Trophoblast cell (in vitro differentiated cells and primary cell): ENCODE measurements around the gene PFKFB3.
"Not testable (repeated sequence)": the region's sequence is repeated elsewhere in the genome, so short reads cannot be mapped to it uniquely, and the experiment has no call there.

Experiments
- DNase-seq, 2 donors: peaks; one replicate each; pipeline ENCODE4 v3.0.0-alpha.2; 2016
- H2AFZ ChIP-seq: 2 replicates; pipeline ENCODE4 v1.6.1; 2013; ENCODE audit warnings: low read length, moderate library complexity, mild to moderate bottlenecking; ENCODE audit not compliant: insufficient read depth, poor library complexity
- H2AK5ac ChIP-seq: 2 replicates; pipeline ENCODE4 v1.6.1; 2013; ENCODE audit warnings: mild to moderate bottlenecking, low read length
- H2BK120ac ChIP-seq: 2 replicates; pipeline ENCODE4 v1.6.1; 2013; ENCODE audit warnings: low read length, mild to moderate bottlenecking, moderate library complexity; ENCODE audit not compliant: insufficient read depth, poor library complexity
- H2BK12ac ChIP-seq: 2 replicates; pipeline ENCODE4 v1.6.1; 2013; ENCODE audit warnings: mild to moderate bottlenecking, low read length, moderate library complexity
- H2BK5ac ChIP-seq: 2 replicates; pipeline ENCODE4 v1.6.1; 2013; ENCODE audit warnings: low read length, low read depth, moderate library complexity, mild to moderate bottlenecking; ENCODE audit not compliant: poor library complexity
- H3K14ac ChIP-seq: 2 replicates; pipeline ENCODE4 v1.6.1; 2013; ENCODE audit warnings: mild to moderate bottlenecking, low read length
- H3K18ac ChIP-seq: 2 replicates; pipeline ENCODE4 v1.6.1; 2013; ENCODE audit warnings: mild to moderate bottlenecking, low read length
- H3K23ac ChIP-seq: 2 replicates; pipeline ENCODE4 v1.6.1; 2013; ENCODE audit warnings: low read length
- H3K27ac ChIP-seq: 2 replicates; pipeline ENCODE4 v1.5.1; 2013; ENCODE audit warnings: low read depth, mild to moderate bottlenecking, inconsistent platforms, low read length, moderate library complexity
- H3K27me3 ChIP-seq: 2 replicates; pipeline ENCODE4 v1.6.1; 2013; ENCODE audit warnings: inconsistent platforms, mild to moderate bottlenecking, low read length, moderate library complexity; ENCODE audit not compliant: insufficient read depth
- H3K36me3 ChIP-seq, 2 experiments: 1 replicate in 1 of 2; 2 replicates in 1 of 2; pipeline ENCODE4 v1.6.1; 2013; ENCODE audit warnings: low read length in 2 of 2, mild to moderate bottlenecking in 2 of 2, moderate library complexity in 1 of 2; ENCODE audit not compliant: insufficient read depth in 2 of 2, control insufficient read depth in 1 of 2
- H3K4ac ChIP-seq: 2 replicates; pipeline ENCODE4 v1.6.1; 2013; ENCODE audit warnings: low read depth, mild to moderate bottlenecking, low read length, moderate library complexity
- H3K4me1 ChIP-seq, 2 experiments: 1 replicate in 1 of 2; 2 replicates in 1 of 2; pipeline ENCODE4 v1.6.1; 2013; ENCODE audit warnings: low read length in 2 of 2, mild to moderate bottlenecking in 2 of 2, moderate library complexity in 1 of 2; ENCODE audit not compliant: insufficient read depth in 2 of 2, control insufficient read depth in 1 of 2
- H3K4me2 ChIP-seq: 2 replicates; pipeline ENCODE4 v1.6.1; 2013; ENCODE audit warnings: inconsistent platforms, mild to moderate bottlenecking, low read length, moderate library complexity
- H3K4me3 ChIP-seq: 2 replicates; pipeline ENCODE4 v1.5.1; 2013; ENCODE audit warnings: mild to moderate bottlenecking, low read depth, low read length, inconsistent platforms
- H3K79me1 ChIP-seq: one replicate; pipeline ENCODE4 v1.6.1; 2013; ENCODE audit warnings: low read length
- H3K79me2 ChIP-seq: 2 replicates; pipeline ENCODE4 v1.6.1; 2013; ENCODE audit warnings: low read length, mild to moderate bottlenecking; ENCODE audit not compliant: control insufficient read depth, insufficient read depth, poor library complexity
- H3K9ac ChIP-seq: 2 replicates; pipeline ENCODE4 v1.6.1; 2013; ENCODE audit warnings: mild to moderate bottlenecking, low read length
- H3K9me3 ChIP-seq: 2 replicates; pipeline ENCODE4 v1.6.1; 2013; ENCODE audit warnings: low read depth, mild to moderate bottlenecking, control low read depth, inconsistent platforms, low read length; ENCODE audit not compliant: insufficient read depth
- H4K12ac ChIP-seq: 2 replicates; pipeline ENCODE4 v1.6.1; 2013; ENCODE audit warnings: low read depth, mild to moderate bottlenecking, low read length, moderate library complexity
- H4K8ac ChIP-seq: 2 replicates; pipeline ENCODE4 v1.6.1; 2013; ENCODE audit warnings: low read depth, mild to moderate bottlenecking, low read length, moderate library complexity
- H4K91ac ChIP-seq: one replicate; pipeline ENCODE4 v1.6.1; 2013; ENCODE audit warnings: low read depth, mild to moderate bottlenecking, low read length, moderate library complexity
- WGBS: extraction: QIAGEN DNeasy Blood & Tissue Kit; methylation state at CpG from one replicate; pipeline ENCODE4 v1.1.7; 2013; ENCODE audit warnings: missing lambda C conversion rate; ENCODE audit not compliant: insufficient read length, insufficient coverage; ENCODE audit errors: extremely low coverage; 5-methylcytosine and 5-hydroxymethylcytosine counted together

PFKFB3 gene

DNA sequence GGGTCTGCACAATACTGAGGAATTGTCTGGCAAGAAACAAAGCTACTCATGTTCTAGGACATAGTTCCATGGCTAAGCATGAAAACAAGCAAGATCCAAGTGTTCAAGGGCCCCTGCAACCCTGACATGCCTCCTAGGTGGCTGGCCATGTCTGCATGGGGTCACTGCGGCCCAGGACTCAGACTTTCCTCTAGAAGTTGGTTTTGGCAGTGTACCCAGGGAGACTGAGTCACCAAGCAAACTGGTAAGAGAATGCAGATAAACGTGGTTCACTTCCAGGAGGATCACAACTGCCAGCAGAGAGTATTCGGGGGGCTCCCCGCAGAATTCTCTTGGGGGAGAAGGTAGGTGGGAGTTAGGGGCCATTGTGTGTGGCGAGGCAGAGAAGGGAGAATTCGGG lies 7.4 kb upstream of the PFKFB3 start:
- H3K4me2 ChIP-seq = no peak overlapping the region
- no peak overlapping the region for H3K4ac ChIP-seq
- no peak overlapping the region for H2BK120ac ChIP-seq
- no peaks in the 10 kb centered on the region for H3K36me3 ChIP-seq
- H3K4me3 ChIP-seq = no peak overlapping the region
- DNase-seq = no peak
- H3K9ac ChIP-seq = no peak overlapping the region
- no peak overlapping the region for H2BK12ac ChIP-seq
- H4K91ac ChIP-seq = no peak overlapping the region
- no peak overlapping the region for H2AK5ac ChIP-seq
- H4K12ac ChIP-seq = no peak overlapping the region
- no peaks in the 10 kb centered on the region for H3K9me3 ChIP-seq
- peaks cover 7 to 11% of the 10 kb centered on the region in 2 experiments for H3K4me1 ChIP-seq
- no peak overlapping the region for H3K23ac ChIP-seq
- no peak overlapping the region for H2AFZ ChIP-seq
- H4K8ac ChIP-seq = no peak overlapping the region
- H3K79me1 ChIP-seq = no peaks in the 10 kb centered on the region
- peaks cover 2% of the 10 kb centered on the region for H3K27me3 ChIP-seq
- no peak overlapping the region for H3K14ac ChIP-seq
- H3K79me2 ChIP-seq = no peaks in the 10 kb centered on the region
- H3K27ac ChIP-seq = no peak overlapping the region
- H2BK5ac ChIP-seq = no peak overlapping the region
- no peak overlapping the region for H3K18ac ChIP-seq
- no CpG with 5 or more reads among the region's 6 CpGs for WGBS

- Histone ChIP-seq H2AFZ (no peak overlapping the region), H4K91ac (no peak overlapping the region), H3K9ac (no peak overlapping the region), H3K18ac (no peak overlapping the region), H3K4ac (no peak overlapping the region), H3K4me2 (no peak overlapping the region), H3K36me3 (no peaks in the 10 kb centered on the region), H2AK5ac (no peak overlapping the region), H3K9me3 (no peaks in the 10 kb centered on the region), H3K79me1 (peaks cover under 1% of the 10 kb centered on the region), H3K27me3 (peaks cover 2% of the 10 kb centered on the region), H3K4me1 (peaks cover 9 to 14% of the 10 kb centered on the region in 2 experiments), H3K14ac (no peak overlapping the region), H3K4me3 (no peak overlapping the region), H2BK12ac (no peak overlapping the region), H3K23ac (no peak overlapping the region), H4K8ac (no peak overlapping the region), H2BK120ac (no peak overlapping the region), H2BK5ac (no peak overlapping the region), H3K27ac (no peak overlapping the region), H3K79me2 (no peaks in the 10 kb centered on the region), H4K12ac (no peak overlapping the region)
- peak in 1 of 2 donors; percentile 28 for DNase-seq
- no CpG with 5 or more reads among the region's 9 CpGs for WGBS
Observed at GRCh38 chr10:6195846-6196245, 6.9 kb upstream of the PFKFB3 start.

DNA sequence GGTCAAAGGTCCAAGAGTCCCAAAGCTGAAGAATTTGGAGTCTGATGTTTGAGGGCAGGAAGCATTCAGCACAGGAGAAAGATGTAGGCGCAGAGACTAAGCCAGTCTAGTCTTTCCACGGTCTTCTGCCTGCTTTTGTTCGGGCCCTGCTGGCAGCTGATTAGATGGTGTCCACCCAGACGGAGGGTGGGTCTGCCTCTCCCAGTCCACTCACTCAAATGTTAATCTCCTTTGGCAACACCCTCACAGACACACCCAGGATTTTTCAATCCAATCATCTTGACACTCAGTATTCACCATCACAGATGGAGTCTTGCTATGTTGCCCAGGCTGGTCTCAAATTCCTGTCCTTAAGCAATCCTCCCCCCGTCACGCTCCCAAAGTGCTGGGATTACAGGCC lies 6.2 kb upstream of the PFKFB3 start:
- H2BK120ac ChIP-seq, H3K36me3 ChIP-seq, H3K9ac ChIP-seq, H2AK5ac ChIP-seq, H2BK5ac ChIP-seq, H3K4me3 ChIP-seq, H2AFZ ChIP-seq, H3K4ac ChIP-seq, H3K4me2 ChIP-seq, H3K79me2 ChIP-seq, H4K91ac ChIP-seq, H4K8ac ChIP-seq, H2BK12ac ChIP-seq, H3K27ac ChIP-seq, H3K23ac ChIP-seq, H3K18ac ChIP-seq, H4K12ac ChIP-seq, H3K14ac ChIP-seq, DNase-seq, H3K79me1 ChIP-seq, H3K27me3 ChIP-seq, H3K9me3 ChIP-seq: not testable (repeated sequence)
- H3K4me1 ChIP-seq = peaks cover 12 to 17% of the 10 kb centered on the region in 2 experiments
- no CpG with 5 or more reads among the region's 6 CpGs for WGBS

GRCh38 chr10:6197321-6197720 lies 5.4 kb upstream of the PFKFB3 start:
- H4K8ac ChIP-seq = no peak overlapping the region
- H3K23ac ChIP-seq = no peak overlapping the region
- no CpG with 5 or more reads among the region's 2 CpGs for WGBS
- H2BK12ac ChIP-seq = no peak overlapping the region
- H2AFZ ChIP-seq = no peak overlapping the region
- no peak overlapping the region for H4K12ac ChIP-seq
- no peak overlapping the region for H2AK5ac ChIP-seq
- H3K14ac ChIP-seq = no peak overlapping the region
- H3K36me3 ChIP-seq = no peaks in the 10 kb centered on the region
- no peaks in the 10 kb centered on the region for H3K79me2 ChIP-seq
- no peak for DNase-seq
- H3K4me1 ChIP-seq = peaks cover 18 to 23% of the 10 kb centered on the region in 2 experiments
- no peak overlapping the region for H3K9ac ChIP-seq
- no peak overlapping the region for H4K91ac ChIP-seq
- no peak overlapping the region for H3K4ac ChIP-seq
- H2BK120ac ChIP-seq = no peak overlapping the region
- no peak overlapping the region for H3K18ac ChIP-seq
- H3K4me3 ChIP-seq = no peak overlapping the region
- H3K79me1 ChIP-seq = peaks cover 4% of the 10 kb centered on the region
- H3K27ac ChIP-seq = no peak overlapping the region
- H3K27me3 ChIP-seq = peaks cover 2% of the 10 kb centered on the region
- no peak overlapping the region for H3K4me2 ChIP-seq
- no peak overlapping the region for H2BK5ac ChIP-seq
- H3K9me3 ChIP-seq = peaks cover 2% of the 10 kb centered on the region
